Measurements from ENCODE around the gene CYREN.
A peak's percentile ranks its signal among the peaks of the same experiment; 100 is the strongest.

Gene CYREN

GRCh38 chr7:135162382-135163001, 8.0 kb downstream of the CYREN start:
- H3K9me3 Mint-ChIP-seq: peaks cover 15% of the 10 kb centered on the region
- no peak overlapping the region for H3K4me3 Mint-ChIP-seq
- H3K27ac Mint-ChIP-seq: no peak overlapping the region
- H3K27me3 Mint-ChIP-seq (ENCODE audit: low read depth): no peaks in the 10 kb centered on the region
- H3K4me1 Mint-ChIP-seq (ENCODE audit: low read depth): peaks cover 38% of the 10 kb centered on the region
- peaks cover 55% of the 10 kb centered on the region for H3K36me3 Mint-ChIP-seq (ENCODE audit: low read depth)

- Mint-ChIP-seq H3K4me3 (no peak overlapping the region), H3K36me3 (ENCODE audit: low read depth) (peaks cover 58% of the 10 kb centered on the region), H3K27ac (peak overlapping the region; percentile 9), H3K4me1 (ENCODE audit: low read depth) (peaks cover 30% of the 10 kb centered on the region), H3K9me3 (peaks cover 21% of the 10 kb centered on the region), H3K27me3 (ENCODE audit: low read depth) (no peaks in the 10 kb centered on the region)
Observed at GRCh38 chr7:135161669-135162068, 8.8 kb downstream of the CYREN start.

DNA sequence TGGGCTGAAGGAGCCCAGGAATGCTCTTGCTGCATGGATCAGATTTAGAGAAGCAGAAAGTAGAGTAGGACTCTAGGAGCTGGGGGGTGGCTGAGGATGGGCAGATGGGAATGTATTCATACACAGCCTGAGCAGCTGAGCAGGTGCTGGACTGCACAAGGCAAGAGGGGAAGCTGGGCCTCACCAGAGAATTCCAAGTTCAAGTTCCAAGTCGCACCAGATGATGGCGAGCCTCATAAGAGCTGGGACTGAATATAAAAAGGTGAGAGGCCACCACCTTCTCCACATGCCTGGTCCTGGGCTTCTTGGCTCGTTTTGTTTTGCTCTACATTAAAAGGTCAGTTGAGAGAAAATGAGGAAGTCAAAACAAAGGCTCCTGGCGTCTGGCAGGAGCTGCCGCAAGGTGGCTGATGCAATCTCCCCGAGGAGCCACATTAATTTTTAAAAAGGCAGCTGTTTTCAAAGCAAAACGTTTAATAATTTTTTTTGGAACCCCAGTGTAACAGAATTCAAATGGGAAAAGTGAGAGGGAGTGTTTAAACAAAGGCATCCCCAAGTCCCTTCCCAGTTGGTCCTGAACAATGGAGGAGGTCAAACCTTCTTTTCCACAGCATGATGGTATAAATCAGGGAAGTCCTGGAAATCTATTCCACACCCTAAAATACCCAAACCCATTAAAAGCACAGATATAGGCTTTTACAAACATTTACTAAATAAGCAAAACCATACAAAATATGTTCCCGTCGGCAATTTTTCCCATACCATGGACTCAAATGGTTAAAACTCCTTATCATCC, 9.5 kb downstream of the CYREN start:
- H3K4me1 Mint-ChIP-seq (ENCODE audit: low read depth): peaks cover 30% of the 10 kb centered on the region
- no peaks in the 10 kb centered on the region for H3K27me3 Mint-ChIP-seq (ENCODE audit: low read depth)
- H3K4me3 Mint-ChIP-seq: no peak overlapping the region
- H3K27ac Mint-ChIP-seq: peak overlapping the region; percentile 81
- peaks cover 28% of the 10 kb centered on the region for H3K9me3 Mint-ChIP-seq
- peaks cover 65% of the 10 kb centered on the region for H3K36me3 Mint-ChIP-seq (ENCODE audit: low read depth)

DNA sequence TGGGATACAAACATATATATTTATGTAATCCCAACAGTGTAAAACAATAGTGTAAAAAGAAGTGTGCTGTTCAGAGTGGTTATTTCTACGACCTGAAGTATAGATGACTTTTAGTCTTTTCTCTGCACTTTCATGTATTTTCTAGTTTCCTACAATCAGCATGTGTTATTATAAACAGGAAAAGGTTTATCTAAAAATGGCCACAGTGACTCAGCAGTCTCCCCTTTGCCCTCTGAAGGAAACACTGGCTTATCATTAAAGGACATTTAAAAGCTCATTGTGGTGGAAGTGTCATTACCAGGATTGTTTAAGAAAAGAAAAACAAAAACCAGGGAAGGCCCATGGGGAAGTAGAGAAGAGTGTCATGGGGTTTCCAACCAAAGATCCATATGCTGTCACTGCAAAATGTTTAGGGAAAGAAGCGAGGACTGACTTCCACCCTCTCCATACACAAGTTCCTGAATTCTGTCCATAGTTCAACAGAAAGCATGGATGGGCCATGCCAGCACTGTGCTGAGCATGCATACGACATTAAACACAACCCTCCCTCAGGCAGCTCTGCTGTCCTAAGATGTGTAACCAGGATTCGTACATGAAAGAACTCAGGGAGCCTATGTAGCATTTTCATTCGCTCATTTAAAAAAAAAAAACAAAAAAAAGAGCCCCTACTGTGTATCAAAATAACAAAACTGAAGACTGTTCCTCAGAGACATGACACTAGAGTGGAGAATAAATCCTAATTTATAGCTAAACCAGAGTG, 10.2 kb downstream of the CYREN start:
- peaks cover 67% of the 10 kb centered on the region for H3K36me3 Mint-ChIP-seq (ENCODE audit: low read depth)
- peak overlapping the region; percentile 81 for H3K27ac Mint-ChIP-seq
- peak overlapping the region; percentile 56 for H3K4me3 Mint-ChIP-seq
- H3K9me3 Mint-ChIP-seq: peaks cover 33% of the 10 kb centered on the region
- no peaks in the 10 kb centered on the region for H3K27me3 Mint-ChIP-seq (ENCODE audit: low read depth)
- H3K4me1 Mint-ChIP-seq (ENCODE audit: low read depth): peaks cover 30% of the 10 kb centered on the region

- Mint-ChIP-seq H3K27me3 (ENCODE audit: low read depth) (no peaks in the 10 kb centered on the region), H3K27ac (peak overlapping the region; percentile 57), H3K9me3 (peaks cover 40% of the 10 kb centered on the region), H3K4me1 (ENCODE audit: low read depth) (peaks cover 33% of the 10 kb centered on the region), H3K4me3 (peak overlapping the region; percentile 38), H3K36me3 (ENCODE audit: low read depth) (peaks cover 74% of the 10 kb centered on the region)
Observed at GRCh38 chr7:135159359-135160085, 11.0 kb downstream of the CYREN start.

DNA sequence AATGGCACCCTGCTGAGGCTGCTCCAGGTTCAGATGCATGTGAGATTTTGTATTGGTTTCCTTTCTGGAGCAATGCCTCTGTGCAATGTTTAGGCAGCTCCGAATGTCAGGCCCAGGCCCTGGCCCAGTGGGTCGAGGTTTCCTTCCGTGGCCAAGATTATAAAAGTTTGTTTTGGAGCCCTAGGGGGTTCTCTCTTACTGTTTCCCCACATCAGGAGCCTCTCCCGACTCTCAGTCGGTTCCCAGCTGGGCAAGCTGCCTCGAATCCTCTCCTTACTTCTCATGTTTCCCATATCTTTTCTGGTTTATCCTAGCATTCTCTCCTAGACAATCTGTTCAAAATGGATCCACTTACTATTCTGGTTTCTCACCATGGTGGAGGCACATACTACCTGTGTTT, 11.6 kb downstream of the CYREN start:
- Mint-ChIP-seq H3K27me3 (ENCODE audit: low read depth) (no peaks in the 10 kb centered on the region), H3K36me3 (ENCODE audit: low read depth) (peaks cover 78% of the 10 kb centered on the region), H3K9me3 (peaks cover 47% of the 10 kb centered on the region), H3K27ac (peak overlapping the region; percentile 64), H3K4me3 (no peak overlapping the region), H3K4me1 (ENCODE audit: low read depth) (peaks cover 36% of the 10 kb centered on the region)

DNA sequence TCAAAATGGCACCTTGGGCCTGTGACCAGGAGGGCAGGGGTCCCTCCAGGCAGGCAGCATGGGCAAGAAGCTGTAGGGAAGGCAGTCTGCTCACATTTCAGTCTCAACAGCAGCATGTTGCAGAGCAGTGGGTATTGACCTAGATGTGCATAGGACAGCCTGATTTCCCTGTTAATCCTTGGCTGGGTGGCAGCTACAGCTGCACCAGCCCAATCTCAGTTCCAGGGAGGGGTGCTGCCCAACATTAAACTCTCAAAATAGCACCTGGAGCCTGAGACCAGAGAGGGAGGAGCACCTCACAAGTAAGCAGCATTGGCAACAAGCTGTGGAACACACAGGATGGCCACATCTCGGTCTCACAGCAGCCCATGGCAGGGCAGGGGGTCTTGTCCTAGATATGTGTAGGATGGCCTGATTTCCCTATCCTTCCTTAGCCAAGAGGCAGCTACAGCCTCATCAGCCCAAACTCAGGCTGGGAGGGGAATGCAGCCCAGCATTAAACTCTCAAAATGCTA, 12.3 kb downstream of the CYREN start:
- Mint-ChIP-seq H3K9me3 (peaks cover 51% of the 10 kb centered on the region), H3K4me3 (no peak overlapping the region), H3K4me1 (ENCODE audit: low read depth) (peaks cover 38% of the 10 kb centered on the region), H3K27ac (no peak overlapping the region), H3K36me3 (ENCODE audit: low read depth) (peaks cover 85% of the 10 kb centered on the region), H3K27me3 (ENCODE audit: low read depth) (no peaks in the 10 kb centered on the region)

GRCh38 chr7:135156290-135156689, 14.2 kb downstream of the CYREN start:
- no peaks in the 10 kb centered on the region for H3K27me3 Mint-ChIP-seq (ENCODE audit: low read depth)
- H3K27ac Mint-ChIP-seq: no peak overlapping the region
- peaks cover 46% of the 10 kb centered on the region for H3K4me1 Mint-ChIP-seq (ENCODE audit: low read depth)
- peaks cover 82% of the 10 kb centered on the region for H3K36me3 Mint-ChIP-seq (ENCODE audit: low read depth)
- peaks cover 49% of the 10 kb centered on the region for H3K9me3 Mint-ChIP-seq
- no peak overlapping the region for H3K4me3 Mint-ChIP-seq

- Mint-ChIP-seq H3K4me1 (ENCODE audit: low read depth) (peaks cover 46% of the 10 kb centered on the region), H3K9me3 (peaks cover 49% of the 10 kb centered on the region), H3K4me3 (no peak overlapping the region), H3K36me3 (ENCODE audit: low read depth) (peaks cover 79% of the 10 kb centered on the region), H3K27ac (no peak overlapping the region), H3K27me3 (ENCODE audit: low read depth) (no peaks in the 10 kb centered on the region)
Observed at GRCh38 chr7:135154734-135155133, 15.8 kb downstream of the CYREN start.

DNA sequence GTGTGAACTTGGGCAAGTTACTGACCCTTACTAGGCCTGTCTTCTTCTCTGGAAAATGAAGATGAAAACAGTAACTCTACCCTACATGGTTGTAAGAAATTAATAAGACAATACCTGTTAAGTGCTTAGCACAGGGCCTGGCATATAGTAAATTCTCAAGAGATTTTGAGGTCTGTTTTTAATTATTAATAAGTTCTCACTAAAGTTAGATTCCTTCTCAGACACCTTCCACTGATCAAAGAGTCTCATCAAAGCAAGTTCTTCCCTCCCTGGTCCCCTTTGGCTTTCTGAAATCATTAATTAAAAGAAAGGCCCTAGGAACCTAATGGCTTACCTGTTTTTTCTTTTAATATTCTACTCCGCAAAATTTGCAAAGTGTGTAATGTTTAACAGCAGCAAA, 18.1 kb downstream of the CYREN start:
- Mint-ChIP-seq H3K9me3 (peaks cover 41% of the 10 kb centered on the region), H3K4me3 (no peak overlapping the region), H3K27ac (no peak overlapping the region), H3K27me3 (ENCODE audit: low read depth) (no peaks in the 10 kb centered on the region), H3K36me3 (ENCODE audit: low read depth) (peaks cover 68% of the 10 kb centered on the region), H3K4me1 (ENCODE audit: low read depth) (peaks cover 50% of the 10 kb centered on the region)

DNA sequence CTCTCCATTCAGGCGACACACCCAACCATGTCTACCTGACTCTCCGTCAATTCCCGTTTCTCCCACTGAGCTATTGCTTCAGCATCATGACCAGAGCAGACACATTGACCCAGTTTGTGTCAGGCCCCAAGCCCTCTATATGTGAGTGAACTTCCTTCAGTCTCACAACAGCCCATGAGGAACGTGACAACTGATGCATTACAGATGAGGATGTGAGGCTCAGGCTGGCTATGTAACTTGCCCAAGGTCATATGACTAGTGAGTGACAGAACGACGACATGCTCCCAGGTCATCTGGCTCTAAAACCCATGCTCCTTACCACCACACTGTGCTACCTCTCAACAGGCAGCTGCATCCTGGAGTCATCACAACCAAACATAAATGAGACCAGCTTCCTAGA, 19.0 kb downstream of the CYREN start:
- Mint-ChIP-seq H3K4me3 (peak overlapping the region; percentile 71), H3K27ac (peak overlapping the region; percentile 5)

DNA sequence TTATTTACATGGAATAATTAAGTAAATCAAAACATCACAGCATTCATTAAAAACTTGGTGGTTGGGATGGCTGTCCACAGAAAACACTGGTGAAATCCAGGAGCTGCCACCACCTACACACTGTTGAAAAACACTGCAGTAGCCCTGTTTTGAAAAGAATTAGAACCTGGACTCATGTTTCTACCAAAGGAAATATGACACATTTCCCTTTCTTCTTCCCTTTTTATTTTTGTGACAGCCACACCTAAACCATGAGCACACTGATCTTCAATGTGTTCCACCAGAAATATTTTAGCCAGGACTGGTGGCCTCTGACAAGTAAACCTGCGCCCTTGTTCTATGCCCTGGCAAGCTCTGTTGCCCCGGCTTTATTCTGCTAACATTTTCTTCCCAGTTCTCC, 19.4 kb downstream of the CYREN start:
- Mint-ChIP-seq H3K4me1 (ENCODE audit: low read depth) (peaks cover 59% of the 10 kb centered on the region), H3K27me3 (ENCODE audit: low read depth) (no peaks in the 10 kb centered on the region), H3K4me3 (peak overlapping the region; percentile 84), H3K36me3 (ENCODE audit: low read depth) (peaks cover 55% of the 10 kb centered on the region), H3K27ac (peak overlapping the region; percentile 5), H3K9me3 (peaks cover 30% of the 10 kb centered on the region)

More for the DNA sequence above, 19.0 kb downstream of the CYREN start:
- no peaks in the 10 kb centered on the region for H3K27me3 Mint-ChIP-seq (ENCODE audit: low read depth)
- peaks cover 34% of the 10 kb centered on the region for H3K9me3 Mint-ChIP-seq
- peaks cover 59% of the 10 kb centered on the region for H3K36me3 Mint-ChIP-seq (ENCODE audit: low read depth)
- H3K4me1 Mint-ChIP-seq (ENCODE audit: low read depth): peaks cover 57% of the 10 kb centered on the region

DNA sequence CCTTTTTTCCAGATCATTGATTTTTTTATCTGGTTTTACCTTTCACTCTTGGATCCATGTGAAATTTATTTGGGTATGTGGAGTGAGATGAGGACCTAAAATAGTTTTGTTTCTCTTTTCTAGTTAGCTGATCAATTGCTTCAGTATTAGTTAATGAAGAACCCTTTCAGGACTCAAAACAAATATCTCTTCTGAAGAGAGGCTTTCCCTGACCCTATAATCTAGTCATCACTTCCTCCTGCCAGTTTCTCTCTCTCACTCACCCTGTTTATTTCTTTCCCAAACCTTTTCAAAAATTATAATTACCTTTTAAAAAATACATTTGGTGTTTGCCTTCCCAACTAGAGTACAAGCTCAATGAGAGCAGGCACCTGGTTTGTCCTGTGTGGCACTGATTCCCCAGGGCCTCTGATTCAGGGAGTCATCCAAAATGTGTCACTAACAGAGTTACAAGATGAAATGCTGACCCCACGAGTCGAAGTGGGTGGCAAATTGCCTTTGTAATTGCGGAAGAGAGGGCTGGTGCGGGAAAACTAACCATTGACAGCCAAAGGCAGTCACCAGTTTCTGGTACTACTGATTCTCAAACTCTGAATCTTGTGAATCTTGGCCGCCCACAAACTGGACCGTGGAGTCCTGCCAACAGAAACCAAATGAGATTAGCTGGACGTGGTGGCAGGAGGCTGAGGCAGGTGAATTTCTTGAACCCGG, 20.3 kb downstream of the CYREN start:
- peaks cover 65% of the 10 kb centered on the region for H3K4me1 Mint-ChIP-seq (ENCODE audit: low read depth)
- peaks cover 23% of the 10 kb centered on the region for H3K9me3 Mint-ChIP-seq
- peak overlapping the region; percentile 84 for H3K4me3 Mint-ChIP-seq
- H3K27ac Mint-ChIP-seq: peak overlapping the region; percentile 5
- no peaks in the 10 kb centered on the region for H3K27me3 Mint-ChIP-seq (ENCODE audit: low read depth)
- H3K36me3 Mint-ChIP-seq (ENCODE audit: low read depth): peaks cover 49% of the 10 kb centered on the region
